Medulla oblongata (tissue), 1 donor: ENCODE results near the gene ITGA4.

ENCODE experiments used
- DNase-seq: peaks from one replicate; pipeline ENCODE4 v3.0.0-alpha.2; 2015; ENCODE audit errors: extremely low spot score

ITGA4 gene

GRCh38 chr2:181515719-181516118 is 58.5 kb downstream of the ITGA4 start:
- DNase-seq: no peak

DNA sequence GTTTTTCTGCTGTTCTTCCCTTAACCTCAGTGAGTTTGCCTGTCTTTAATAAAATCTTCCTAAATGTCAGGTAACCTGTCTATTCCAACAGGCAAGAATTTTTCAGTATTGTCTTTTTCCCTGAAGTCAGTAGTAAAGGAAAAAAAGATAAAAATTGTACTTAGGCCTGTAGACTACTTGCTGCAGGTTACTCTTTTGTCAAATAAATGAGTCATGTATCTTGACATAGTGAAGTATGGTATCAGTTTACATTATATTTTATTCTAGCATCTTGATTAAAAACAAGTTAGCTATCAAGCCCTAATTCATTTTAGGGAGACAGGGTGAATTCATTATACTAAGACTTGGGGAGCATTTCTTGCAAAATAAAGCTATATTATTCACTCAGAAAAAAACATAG is 59.8 kb downstream of the ITGA4 start:
- DNase-seq: no peak

DNA sequence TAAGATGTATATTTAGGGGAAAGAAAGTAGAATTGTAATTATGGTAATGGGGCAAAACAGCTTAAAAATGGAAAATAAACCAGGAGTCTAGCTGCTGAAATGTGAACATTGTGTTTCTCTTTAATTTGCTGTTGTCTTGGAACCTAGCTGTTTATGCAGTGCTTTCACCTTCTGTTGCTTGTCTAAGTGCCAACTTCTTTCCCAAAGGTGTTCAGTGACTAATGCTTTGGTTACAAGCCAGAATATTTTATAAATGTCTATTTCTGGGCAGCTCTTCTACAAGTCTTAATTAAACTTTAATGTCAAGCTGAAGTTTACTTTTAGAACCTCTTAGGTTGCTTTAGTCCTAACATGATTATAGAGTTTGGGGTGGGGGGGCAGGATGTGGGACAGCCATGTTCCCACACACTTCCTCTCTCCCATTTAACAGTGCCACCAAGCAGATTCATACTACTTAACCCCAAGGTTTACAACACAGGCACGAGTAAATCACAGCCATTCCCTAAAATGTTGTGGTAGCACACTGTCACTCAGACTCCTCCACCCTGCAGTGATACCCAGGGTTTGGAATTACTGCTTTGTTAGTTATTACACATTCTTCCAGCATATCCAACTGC is 60.6 kb downstream of the ITGA4 start:
- no peak for DNase-seq

GRCh38 chr2:181520253-181520652 is 63.1 kb downstream of the ITGA4 start:
- DNase-seq: no peak

DNA sequence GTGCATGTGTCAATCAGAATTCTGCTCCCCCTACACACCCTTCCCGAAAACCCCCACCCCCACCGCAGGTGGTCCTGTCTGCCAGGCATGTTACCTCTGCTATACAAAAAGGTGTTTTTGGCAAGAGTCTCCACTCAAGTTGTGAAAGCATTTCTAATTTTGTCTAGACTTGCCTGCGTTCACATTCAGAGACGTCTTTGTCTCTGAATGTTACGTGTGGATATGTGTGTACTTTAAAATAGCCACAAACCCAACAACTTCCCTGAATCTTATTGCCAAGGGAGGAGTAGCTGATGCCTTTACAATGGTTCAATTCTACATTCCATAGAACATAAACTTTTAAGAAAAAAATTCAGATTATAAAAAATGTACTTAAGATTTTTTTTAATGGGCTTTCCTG is 66.6 kb downstream of the ITGA4 start:
- DNase-seq: no peak

DNA sequence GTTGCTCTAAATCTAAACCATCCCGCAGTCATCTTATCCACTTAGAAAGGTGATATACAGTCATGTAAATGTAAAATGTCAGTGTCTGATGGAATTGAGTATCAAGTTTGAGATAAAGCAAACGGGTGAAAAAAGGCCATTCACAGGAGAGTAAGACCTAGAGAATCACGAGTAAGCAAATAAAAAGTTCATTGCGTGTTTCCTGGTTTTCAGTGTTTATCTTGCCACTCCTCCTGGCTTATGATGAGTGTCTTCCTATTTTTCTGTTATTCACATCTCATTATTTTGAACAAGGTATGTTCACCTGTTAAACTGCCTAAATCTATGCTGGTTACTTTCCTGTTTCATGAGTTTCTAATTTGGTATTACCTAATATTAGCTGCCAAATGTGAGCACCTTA is 68.8 kb downstream of the ITGA4 start:
- DNase-seq: no peak

DNA sequence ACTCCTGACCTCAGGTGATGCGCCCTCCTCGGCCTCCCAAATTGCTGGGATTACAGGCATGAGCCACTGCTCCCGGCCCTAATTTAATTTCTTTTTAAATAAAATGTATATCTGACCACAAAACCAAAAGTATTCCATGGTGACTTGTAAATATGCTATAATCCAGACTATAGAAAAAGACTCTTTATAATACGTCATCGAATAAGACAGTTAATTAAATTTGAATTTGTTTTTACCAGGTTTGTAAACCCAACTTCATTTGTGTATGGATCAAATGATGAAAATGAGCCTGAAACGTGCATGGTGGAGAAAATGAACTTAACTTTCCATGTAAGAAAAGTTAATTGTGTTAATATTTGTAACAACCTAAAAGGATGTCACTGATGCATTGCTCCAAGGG is 69.9 kb downstream of the ITGA4 start:
- no peak for DNase-seq

DNA sequence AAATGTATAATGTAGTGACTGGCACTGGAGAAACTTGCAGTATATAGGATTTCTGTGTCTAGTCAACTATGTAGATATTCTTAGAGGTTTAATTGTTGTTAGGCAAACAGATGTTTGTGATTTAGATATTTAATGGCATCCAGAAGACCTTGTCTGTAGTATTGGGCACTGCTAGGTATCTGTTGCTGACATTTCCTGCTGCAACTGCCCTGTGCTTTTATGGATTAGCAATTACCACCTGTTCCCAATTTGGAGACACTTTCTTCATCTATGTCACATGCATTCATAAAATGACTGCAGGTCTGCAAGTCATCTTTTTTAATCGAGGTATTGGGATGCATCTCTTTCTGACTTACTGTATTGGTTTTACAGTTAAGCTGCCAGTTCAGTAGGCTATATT is 71.3 kb downstream of the ITGA4 start:
- DNase-seq: no peak

GRCh38 chr2:181536730-181537129 is 79.5 kb downstream of the ITGA4 start:
- no peak for DNase-seq

- DNase-seq: no peak
Observed at GRCh38 chr2:181540421-181540820, 83.2 kb downstream of the ITGA4 start.

GRCh38 chr2:181542170-181542569 is 85.0 kb downstream of the ITGA4 start:
- DNase-seq: no peak

GRCh38 chr2:181546086-181546485 is 88.9 kb downstream of the ITGA4 start:
- no peak for DNase-seq

GRCh38 chr2:181552808-181553207 is 95.6 kb downstream of the ITGA4 start:
- DNase-seq: no peak

DNA sequence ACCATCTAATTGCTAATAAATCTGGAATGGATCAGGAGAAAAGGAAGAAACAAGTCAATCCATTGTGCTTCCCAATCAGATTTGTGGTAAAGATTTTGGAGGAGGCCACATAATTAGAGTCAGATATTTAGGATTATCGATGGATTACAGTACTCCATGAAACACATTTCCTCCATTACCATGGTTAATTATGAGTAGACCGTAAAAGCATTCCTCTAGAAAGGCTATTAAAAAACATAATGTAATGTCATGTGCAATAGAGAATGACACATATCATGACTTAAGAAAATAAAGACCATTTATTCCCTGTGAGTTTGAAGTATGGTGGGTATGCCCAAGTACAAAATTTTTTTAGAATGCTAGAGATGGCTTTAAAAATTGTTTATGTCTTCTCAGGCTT is 96.1 kb downstream of the ITGA4 start:
- DNase-seq: no peak

- no peak for DNase-seq
Observed at GRCh38 chr2:181554061-181554830, 97.1 kb downstream of the ITGA4 start.

DNA sequence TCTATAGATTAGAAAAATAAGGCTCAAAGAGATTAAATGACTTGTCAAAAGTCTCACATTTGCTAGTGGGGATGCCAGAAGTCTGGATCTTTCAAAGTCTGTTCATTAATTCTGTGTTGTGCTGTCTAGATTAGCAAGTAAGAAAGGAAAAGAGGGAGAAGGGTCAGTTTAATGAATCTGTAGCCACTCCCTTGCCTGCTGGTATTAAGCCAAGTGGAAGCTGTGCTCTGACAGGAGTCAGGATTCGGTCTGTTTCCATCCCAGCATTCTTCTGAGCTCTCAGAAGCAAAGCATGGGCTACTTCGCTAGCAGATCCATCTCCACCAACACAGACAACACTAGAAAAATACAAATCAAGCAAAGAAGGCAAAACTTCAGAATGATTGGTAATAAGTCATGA is 101.2 kb downstream of the ITGA4 start:
- no peak for DNase-seq

GRCh38 chr2:181563101-181563692 is 106.0 kb downstream of the ITGA4 start:
- DNase-seq: no peak

DNA sequence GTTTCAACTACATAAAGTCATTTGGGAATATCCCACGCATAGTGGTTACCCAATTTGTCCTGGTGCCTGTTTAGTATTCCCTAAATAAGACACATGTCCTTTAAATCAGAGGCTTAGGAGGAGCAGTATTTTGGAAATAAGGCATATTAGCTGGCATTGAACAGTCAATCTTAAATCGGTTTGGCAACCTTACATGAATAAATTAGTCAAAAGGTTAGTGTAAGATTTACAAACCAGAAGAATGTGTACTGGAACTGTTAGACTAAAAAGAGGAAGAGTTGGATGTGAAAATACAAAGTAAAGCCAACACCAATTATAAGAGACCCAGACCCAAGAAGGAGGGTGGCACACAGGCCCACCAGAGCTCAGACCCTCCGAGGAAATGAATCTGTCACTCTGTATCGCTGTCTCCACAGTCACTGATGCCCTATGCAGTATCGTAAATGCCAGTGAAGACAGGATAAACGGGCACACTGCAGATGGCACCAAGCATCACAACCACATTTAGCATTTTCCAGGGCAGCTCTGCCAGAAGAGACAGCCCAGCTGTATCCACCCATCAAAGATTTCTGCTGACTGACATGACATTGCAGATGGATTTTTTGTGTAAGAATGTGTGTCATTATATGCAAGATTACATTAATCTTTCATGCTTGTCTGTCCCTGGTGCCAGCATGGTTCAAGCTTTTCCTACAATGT is 109.3 kb downstream of the ITGA4 start:
- DNase-seq: no peak

- DNase-seq: no peak
Observed at GRCh38 chr2:181570059-181570458, 112.9 kb downstream of the ITGA4 start.

- DNase-seq: no peak
Observed at GRCh38 chr2:181570833-181571661, 113.9 kb downstream of the ITGA4 start.

- DNase-seq: peak; percentile 22
Observed at GRCh38 chr2:181573140-181573736, 116.1 kb downstream of the ITGA4 start.
